ENCODE measurements around the gene R3HDM1.

DNA sequence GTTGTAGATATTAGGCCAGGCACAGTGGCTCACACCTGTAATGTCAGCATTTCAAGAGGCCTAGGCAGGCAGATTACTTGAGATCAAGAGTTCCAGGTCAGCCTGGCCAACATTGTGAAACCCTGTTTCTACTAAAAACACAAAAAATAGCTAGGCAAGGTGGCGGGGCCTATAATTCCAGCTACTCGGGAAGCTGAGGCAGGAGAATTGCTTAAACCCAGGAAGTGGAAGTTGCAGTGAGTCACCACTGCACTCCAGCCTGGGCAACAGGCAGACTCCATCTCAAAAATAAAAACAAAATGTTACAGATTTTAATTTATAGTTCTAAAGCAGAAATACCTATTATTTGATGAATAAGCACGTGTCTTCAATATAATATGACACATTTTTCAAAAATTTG, 144.7 kb downstream of the R3HDM1 start:
- TF ChIP-seq, protein P1, sequence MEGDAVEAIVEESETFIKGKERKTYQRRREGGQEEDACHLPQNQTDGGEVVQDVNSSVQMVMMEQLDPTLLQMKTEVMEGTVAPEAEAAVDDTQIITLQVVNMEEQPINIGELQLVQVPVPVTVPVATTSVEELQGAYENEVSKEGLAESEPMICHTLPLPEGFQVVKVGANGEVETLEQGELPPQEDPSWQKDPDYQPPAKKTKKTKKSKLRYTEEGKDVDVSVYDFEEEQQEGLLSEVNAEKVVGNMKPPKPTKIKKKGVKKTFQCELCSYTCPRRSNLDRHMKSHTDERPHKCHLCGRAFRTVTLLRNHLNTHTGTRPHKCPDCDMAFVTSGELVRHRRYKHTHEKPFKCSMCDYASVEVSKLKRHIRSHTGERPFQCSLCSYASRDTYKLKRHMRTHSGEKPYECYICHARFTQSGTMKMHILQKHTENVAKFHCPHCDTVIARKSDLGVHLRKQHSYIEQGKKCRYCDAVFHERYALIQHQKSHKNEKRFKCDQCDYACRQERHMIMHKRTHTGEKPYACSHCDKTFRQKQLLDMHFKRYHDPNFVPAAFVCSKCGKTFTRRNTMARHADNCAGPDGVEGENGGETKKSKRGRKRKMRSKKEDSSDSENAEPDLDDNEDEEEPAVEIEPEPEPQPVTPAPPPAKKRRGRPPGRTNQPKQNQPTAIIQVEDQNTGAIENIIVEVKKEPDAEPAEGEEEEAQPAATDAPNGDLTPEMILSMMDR (IDR thresholded peaks at IDR 0.05): no peak
- no peak for TF ChIP-seq POLR2A (IDR thresholded peaks at IDR 0.05)
